A549 treated with Mapracorat at 1 μM for 4 hours (cell line): ENCODE data around the gene C2CD4B. TPM values are rescaled to one million over a fixed set of nuclear protein-coding genes. Genes with fewer than 3 reads are reported as not detected.

Experiments
- total RNA-seq: library from RNA; stranded (reverse); fragments of 200-300 nt; extraction: Qiagen RNA extraction; gene quantifications from 5 replicates; pipeline ENCODE4 v1.2.3, GENCODE V29; 2022

C2CD4B gene, protein sequence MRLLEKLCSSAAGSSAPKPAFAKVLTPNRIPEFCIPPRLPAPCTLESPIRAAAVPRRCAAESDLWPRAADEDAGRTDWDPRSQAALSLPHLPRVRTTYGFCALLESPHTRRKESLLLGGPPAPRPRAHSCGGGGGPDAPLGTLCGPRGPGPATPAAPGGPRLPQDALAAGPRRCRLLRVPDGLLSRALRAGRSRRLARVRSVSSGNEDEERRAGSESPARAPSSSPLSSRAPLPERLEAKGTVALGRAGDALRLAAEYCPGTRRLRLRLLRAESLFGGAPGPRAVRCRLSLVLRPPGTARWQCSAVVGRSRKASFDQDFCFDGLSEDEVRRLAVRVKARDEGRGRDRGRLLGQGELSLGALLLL
- 0.14 to 0.41 TPM (median 0.19 TPM) in 5 replicates for total RNA-seq

DNA sequence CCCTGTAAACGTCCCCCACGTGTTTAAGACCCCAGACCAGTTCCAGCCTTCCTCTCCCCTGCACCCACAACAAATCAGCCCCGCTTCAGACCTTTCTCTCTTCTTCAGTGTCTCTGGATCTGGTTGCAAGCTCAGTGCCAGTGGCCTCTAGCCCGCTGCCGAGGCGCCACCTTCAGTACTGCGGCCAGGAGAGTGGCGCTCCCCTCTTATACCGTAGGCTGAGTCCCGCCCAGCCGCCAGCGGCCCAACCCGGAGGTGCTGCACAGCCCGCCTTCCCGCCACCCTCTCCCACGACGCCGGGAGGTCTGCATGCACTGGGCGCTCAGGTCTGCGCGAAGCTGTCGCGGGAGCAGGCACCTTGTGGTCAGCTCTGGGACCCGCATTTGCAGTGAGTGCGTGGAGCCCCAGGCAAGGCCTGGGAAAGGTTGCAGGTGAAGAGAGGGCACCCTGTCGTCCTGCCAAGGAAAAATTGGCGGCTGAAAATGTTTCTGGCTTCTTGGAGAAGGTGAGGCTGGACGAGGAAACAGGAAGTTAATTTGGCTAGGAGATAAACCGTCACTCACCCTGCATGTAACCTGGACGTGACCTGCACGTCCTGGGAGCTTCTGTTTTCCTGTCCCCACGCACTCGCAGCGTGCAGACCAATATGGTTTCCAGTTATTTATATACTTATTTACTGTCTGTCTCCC lies at the start of gene C2CD4B:
Gene C2CD4B (minus strand): TSS at position 182 of the 689 bp plus-strand sequence. CDS start 301 bp downstream, outside the sequence.

Other genes starting within 250 kb of the C2CD4B start
- gene VPS13C, start 104.8 kb downstream of the C2CD4B start, total RNA-seq = 10.2 to 12.4 TPM (median 10.9 TPM) in 5 replicates
- gene C2CD4A, start 98.3 kb downstream of the C2CD4B start, total RNA-seq = 0.06 to 0.27 TPM (median 0.16 TPM) in 5 replicates
- gene TLN2, start 225.3 kb upstream of the C2CD4B start, total RNA-seq = 6.9 to 9.0 TPM (median 7.3 TPM) in 5 replicates